Fibroblast of skin of right biceps (primary cell): ENCODE results near the gene ZNF580.

Source experiments
- DNase-seq: peaks from one replicate; pipeline ENCODE4 v3.0.0-alpha.2; 2013

The ZNF580 gene

GRCh38 chr19:55640577-55641425 lies at the start of gene ZNF580:
Gene ZNF580, plus strand, starts transcription at chr19:55641002. Its CDS starts 1,507 bp downstream, at chr19:55642509.
- DNase-seq, result peak; percentile 85

- DNase-seq, result no peak
These were observed 49.2 kb upstream of the ZNF580 start for GRCh38 chr19:55591555-55591954.

GRCh38 chr19:55592391-55593090 lies 48.3 kb upstream of the ZNF580 start:
- no peak for DNase-seq

- no peak for DNase-seq
These were observed 47.6 kb upstream of the ZNF580 start for GRCh38 chr19:55593096-55593772.

GRCh38 chr19:55594996-55595545 lies 45.7 kb upstream of the ZNF580 start:
- DNase-seq, result no peak

- no peak for DNase-seq
These were observed 44.5 kb upstream of the ZNF580 start for GRCh38 chr19:55596304-55596703.

- DNase-seq, result no peak
These were observed 43.3 kb upstream of the ZNF580 start for GRCh38 chr19:55597501-55597921.

GRCh38 chr19:55598034-55598433 lies 42.8 kb upstream of the ZNF580 start:
- DNase-seq, result no peak

GRCh38 chr19:55598719-55599467 lies 41.9 kb upstream of the ZNF580 start:
- peak; percentile 95 for DNase-seq

GRCh38 chr19:55599468-55599841 lies 41.3 kb upstream of the ZNF580 start, which contains the start of gene FIZ1:
Gene FIZ1, minus strand, starts transcription at chr19:55599517. Its CDS starts 1,652 bp downstream, at chr19:55597865.
- peak; percentile 99 for DNase-seq

GRCh38 chr19:55599842-55600661 lies 40.8 kb upstream of the ZNF580 start, which contains the start of gene ZNF524:
Gene ZNF524, plus strand, starts transcription at chr19:55600288. Its CDS starts 1,825 bp downstream, at chr19:55602113.
- DNase-seq, result peak; percentile 88

- no peak for DNase-seq
These were observed 40.2 kb upstream of the ZNF580 start for GRCh38 chr19:55600662-55601028.

- DNase-seq, result no peak
These were observed 39.7 kb upstream of the ZNF580 start for GRCh38 chr19:55601084-55601483.

- no peak for DNase-seq
These were observed 38.4 kb upstream of the ZNF580 start for GRCh38 chr19:55602104-55603001.

GRCh38 chr19:55603115-55603514 lies 37.7 kb upstream of the ZNF580 start:
- no peak for DNase-seq

GRCh38 chr19:55603581-55604292 lies 37.1 kb upstream of the ZNF580 start:
- DNase-seq, result no peak

GRCh38 chr19:55605207-55605636 lies 35.6 kb upstream of the ZNF580 start:
- DNase-seq, result peak; percentile 97

- DNase-seq, result peak; percentile 85
These were observed 34.9 kb upstream of the ZNF580 start, which contains the start of gene ZNF865 for GRCh38 chr19:55605637-55606470. Gene ZNF865, plus strand, starts transcription at chr19:55605647. Its CDS starts 7,972 bp downstream, at chr19:55613619.

GRCh38 chr19:55606471-55606787 lies 34.4 kb upstream of the ZNF580 start:
- DNase-seq, result no peak
